Measurements from ENCODE around the gene ZNF557. TPM values are rescaled to one million over a fixed set of nuclear protein-coding genes. Genes with fewer than 3 reads are reported as not detected.

Gene ZNF557
- total RNA-seq: 5.2 and 8.5 TPM in 2 replicates

DNA sequence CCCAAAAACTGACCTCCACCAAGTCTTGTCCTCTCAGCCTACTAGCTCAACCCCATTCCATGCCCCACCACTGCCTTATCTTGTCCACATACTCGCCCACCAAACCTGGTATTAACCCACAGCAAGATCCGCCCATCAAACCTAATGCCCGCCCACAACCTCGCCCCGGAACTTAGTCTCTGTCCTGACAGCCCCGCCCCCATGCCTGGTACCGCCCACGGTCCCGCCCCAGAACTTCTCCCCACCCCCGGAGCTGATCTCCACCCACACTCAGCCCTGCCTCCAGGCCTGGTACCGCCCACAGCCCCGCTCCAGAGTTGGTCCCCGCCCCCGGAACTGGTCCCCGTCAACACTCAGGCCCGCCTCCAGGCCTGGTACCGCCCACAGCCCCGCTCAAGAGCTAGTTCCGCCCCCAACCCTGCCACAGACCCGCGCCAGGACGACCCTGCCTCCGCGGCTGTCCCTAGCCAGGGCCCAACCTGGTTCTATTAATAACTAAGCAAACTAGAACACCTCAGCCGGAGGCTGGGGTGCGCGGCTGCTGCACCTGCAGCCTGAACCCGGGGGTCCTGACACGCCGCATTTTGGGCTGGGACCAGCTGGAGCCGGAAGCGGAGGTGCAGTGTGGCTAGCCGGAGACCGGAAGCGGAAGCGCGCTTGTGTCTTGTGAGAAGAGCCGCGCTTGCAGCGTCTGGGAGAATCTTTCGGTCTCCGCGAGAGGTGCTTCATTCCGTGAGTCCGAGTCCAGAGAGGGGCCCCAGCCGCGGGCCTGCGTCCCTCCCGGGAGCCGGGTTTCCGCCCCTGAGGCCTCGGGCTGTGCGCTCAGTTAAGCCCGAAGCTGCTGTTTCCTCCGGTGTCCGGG, at the start of gene ZNF557:
TSS of gene ZNF557 (plus strand) at position 662 of the 862 bp plus-strand sequence. CDS start 5,372 bp downstream, outside the sequence.

DNA sequence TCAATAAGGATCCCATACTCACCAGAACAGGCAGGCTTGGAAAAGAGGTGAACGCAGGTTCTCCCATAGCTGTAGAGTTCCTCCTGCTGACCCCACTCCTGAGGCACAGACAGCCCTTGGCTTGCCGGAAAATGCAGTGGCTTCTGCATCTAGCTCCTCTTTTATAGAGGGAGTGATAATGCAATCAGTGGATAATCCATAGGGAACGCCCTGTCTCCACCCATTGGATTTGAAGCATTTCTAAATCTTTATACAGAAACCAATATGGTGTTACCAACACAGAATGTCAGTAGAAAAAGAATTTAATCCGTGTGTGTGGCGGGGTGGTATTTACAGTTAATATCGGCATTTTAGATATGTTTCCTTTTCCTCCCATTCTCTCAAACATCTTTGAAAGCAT, 48.2 kb upstream of the ZNF557 start, which contains the start of gene MBD3L2B:
TSS of gene MBD3L2B (minus strand) at position 101 of the 400 bp plus-strand sequence. CDS start at position 67, 34 bp downstream.

GRCh38 chr19:7030278-7030677, 39.2 kb upstream of the ZNF557 start, which contains the start of gene MBD3L5:
TSS of gene MBD3L5 (plus strand) at chr19:7030578. CDS start at chr19:7030612, 34 bp downstream.

GRCh38 chr19:7040079-7040478, 29.4 kb upstream of the ZNF557 start, which contains the start of gene MBD3L4:
TSS of gene MBD3L4 (minus strand) at chr19:7040179. CDS start at chr19:7040144, 35 bp downstream.

GRCh38 chr19:7049021-7049420, 20.5 kb upstream of the ZNF557 start, which contains the start of gene MBD3L2:
TSS of gene MBD3L2 (plus strand) at chr19:7049321. CDS start at chr19:7049374, 53 bp downstream.

DNA sequence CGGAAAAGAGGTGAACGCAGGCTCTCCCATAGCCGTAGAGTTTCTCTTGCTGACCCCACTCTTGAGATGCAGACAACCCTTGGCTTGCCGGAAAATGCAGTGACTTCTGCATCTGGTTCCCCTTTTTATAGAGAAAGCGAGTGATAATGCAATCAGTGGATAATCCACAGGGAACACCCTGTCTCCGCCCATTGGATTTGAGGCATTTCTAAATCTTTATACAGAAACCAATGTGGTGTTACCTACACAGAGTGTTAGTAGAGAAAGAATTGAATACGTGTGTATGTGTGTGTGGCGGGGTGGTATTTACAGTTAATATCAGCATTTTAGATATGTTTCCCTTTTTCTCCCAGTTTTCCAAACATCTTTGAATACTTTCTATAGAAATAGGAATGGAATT, 10.9 kb upstream of the ZNF557 start, which contains the start of gene MBD3L3:
TSS of gene MBD3L3 (minus strand) at position 101 of the 400 bp plus-strand sequence. CDS start at position 30, 71 bp downstream.

Other genes starting within 250 kb of the ZNF557 start
- gene ADGRE1, start 182.1 kb upstream of the ZNF557 start, total RNA-seq: not detected in 2 replicates
- gene MBD3L2B, start 48.3 kb upstream of the ZNF557 start, total RNA-seq: not detected in 2 replicates
- gene MBD3L5, start 39.1 kb upstream of the ZNF557 start, total RNA-seq: not detected in 2 replicates
- gene MBD3L4, start 29.5 kb upstream of the ZNF557 start, total RNA-seq: not detected in 2 replicates
- not detected in 2 replicates for gene MBD3L2, start 20.4 kb upstream of the ZNF557 start, total RNA-seq
- not detected in 2 replicates for gene MBD3L3, start 11.0 kb upstream of the ZNF557 start, total RNA-seq
- 3.7 and 4.1 TPM in 2 replicates for gene INSR, start 224.7 kb downstream of the ZNF557 start, total RNA-seq

Data from mammary microvascular endothelial cell (primary cell).